ENCODE results near the gene HMCES.

Gene HMCES

GRCh38 chr3:129312021-129312639 lies 33.5 kb downstream of the HMCES start:
- ChIA-PET CTCF (no interaction called here), POLR2A (interaction anchor here (0.6 to 0.9 kb wide), 2 partner anchors 33 to 662 kb away, joined by 3 to 4 read pairs; partner anchors contain the start of gene RPN1)
- no peaks in the 10 kb centered on the region for H3K9me3 ChIP-seq (ENCODE audit: control insufficient read depth, insufficient read depth, low read depth, low read length)
- no peak overlapping the region for H3K27ac ChIP-seq (ENCODE audit: extremely low read depth, low read depth, low read length)
- TF ChIP-seq ZBTB11 (tag by site-specific recombination; conservative IDR thresholded peaks at IDR 0.05; ENCODE audit: low read depth), result no peak
- no peak overlapping the region for H3K4me3 ChIP-seq (ENCODE audit: low read depth, low read length)
- no peaks in the 10 kb centered on the region for H3K4me1 ChIP-seq (ENCODE audit: control insufficient read depth, insufficient read depth, low read length)
- peaks cover 0 to 11% of the 10 kb centered on the region in 2 experiments; a peak in 1 of 3 replicates for H3K36me3 ChIP-seq (ENCODE audit: control insufficient read depth in 2 of 2, insufficient read depth in 1 of 2, low read length in 2 of 2)

- Histone ChIP-seq H3K9me3 (ENCODE audit: control insufficient read depth, insufficient read depth, low read depth, low read length) (no peaks in the 10 kb centered on the region), H3K4me1 (ENCODE audit: control insufficient read depth, insufficient read depth, low read length) (no peaks in the 10 kb centered on the region), H3K4me3 (ENCODE audit: low read depth, low read length) (no peak overlapping the region), H3K36me3 (ENCODE audit: control insufficient read depth in 2 of 2, insufficient read depth in 1 of 2, low read length in 2 of 2) (peaks cover 0 to 10% of the 10 kb centered on the region in 2 experiments; a peak in 1 of 3 replicates), H3K27ac (ENCODE audit: extremely low read depth, low read depth, low read length) (no peak overlapping the region)
- ChIA-PET CTCF (interaction anchor here (0.7 kb wide), 1 partner anchor 176 kb away, joined by 3 read pairs; no protein-coding TSS in a partner anchor), POLR2A (interaction anchor here (0.5 to 1.6 kb wide), 4 partner anchors 33 to 652 kb away, joined by 3 to 5 read pairs (median 4); partner anchors contain the start of gene RAB43)
- TF ChIP-seq ZNF837 (tag by site-specific recombination; IDR thresholded peaks at IDR 0.05) (no peak), ZBTB48 (tag by site-specific recombination; IDR thresholded peaks at IDR 0.05) (no peak), ZFP37 (tag by site-specific recombination; IDR thresholded peaks at IDR 0.05) (no peak), ZNF549 (tag by site-specific recombination; IDR thresholded peaks at IDR 0.05) (no peak), ZNF335 (tag by site-specific recombination; conservative IDR thresholded peaks at IDR 0.05) (no peak), ZNF19 (tag by site-specific recombination; IDR thresholded peaks at IDR 0.05; ENCODE audit: low read depth) (no peak), ZNF670 (tag by site-specific recombination; IDR thresholded peaks at IDR 0.05; ENCODE audit: low read depth) (no peak), ZSCAN16 (tag by site-specific recombination; IDR thresholded peaks at IDR 0.05) (no peak), ZNF324 (tag by site-specific recombination; IDR thresholded peaks at IDR 0.05) (no peak), CTCF (tag by site-specific recombination; IDR thresholded peaks at IDR 0.05) (no peak), ZNF843 (tag by site-specific recombination; IDR thresholded peaks at IDR 0.05) (no peak), ZNF654 (tag by site-specific recombination; IDR thresholded peaks at IDR 0.05; ENCODE audit: low read depth) (no peak), ZBTB1 (tag by site-specific recombination; IDR thresholded peaks at IDR 0.05) (no peak), ZNF629 (tag by site-specific recombination; IDR thresholded peaks at IDR 0.05) (no peak), ZEB2 (tag by site-specific recombination; IDR thresholded peaks at IDR 0.05) (no peak), ZNF37A (tag by site-specific recombination; IDR thresholded peaks at IDR 0.05) (no peak), ZNF529 (tag by site-specific recombination; IDR thresholded peaks at IDR 0.05; ENCODE audit: insufficient replicate concordance) (no peak), ZNF426 (tag by site-specific recombination; IDR thresholded peaks at IDR 0.05) (no peak), ZNF596 (tag by site-specific recombination; IDR thresholded peaks at IDR 0.05) (no peak), ZNF707 (tag by site-specific recombination; IDR thresholded peaks at IDR 0.05) (no peak)
Measured at GRCh38 chr3:129312671-129313414, 34.2 kb downstream of the HMCES start.
